HEK293T (cell line): ENCODE measurements around the gene TP63.

Source experiments
- FOXA1 ChIP-seq: fragments of 450-650 bp; IDR thresholded peaks from 2 replicates; pipeline ENCODE4 v1.6.1; 2016; ENCODE audit warnings: mild to moderate bottlenecking
- FOXK2 ChIP-seq: fragments of 450-650 bp; IDR thresholded peaks from 2 replicates; pipeline ENCODE4 v1.6.1; 2016; ENCODE audit warnings: mild to moderate bottlenecking
- SP1 ChIP-seq: fragments of 450-650 bp; IDR thresholded peaks from 2 replicates; pipeline ENCODE4 v1.6.1; 2017

DNA sequence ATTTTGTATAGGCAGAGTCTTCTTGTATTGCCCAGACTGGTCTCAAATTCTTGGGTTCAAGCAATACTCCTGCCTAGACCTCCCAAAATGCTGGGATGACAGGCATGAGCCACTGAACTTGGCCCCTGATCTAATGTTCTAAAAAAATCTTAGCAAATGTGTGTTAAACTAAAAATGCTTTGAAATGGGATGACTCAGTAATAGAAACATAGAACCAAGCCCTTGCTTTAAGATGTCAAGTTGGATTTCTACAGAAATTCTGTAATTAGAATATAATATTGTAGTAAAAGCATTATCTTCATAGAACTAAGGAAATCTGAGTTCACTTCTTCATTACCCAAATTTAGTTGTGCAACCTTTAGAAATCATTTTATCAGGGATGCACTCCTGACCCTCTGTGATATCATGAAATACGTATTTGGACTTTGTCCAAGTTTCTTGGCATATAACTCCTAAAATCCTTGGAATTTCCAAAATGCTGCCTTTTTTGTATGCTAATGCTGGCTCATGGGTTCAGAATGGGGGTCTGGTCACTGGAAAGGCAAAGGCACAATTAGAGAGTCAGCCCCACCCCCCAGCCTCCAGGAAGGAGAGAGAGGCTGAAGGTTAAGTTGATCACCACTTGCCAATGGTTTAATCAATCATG lies 217.3 kb downstream of the TP63 start:
- TF ChIP-seq FOXK2: no peak
- no peak for TF ChIP-seq FOXA1
- no peak for TF ChIP-seq SP1
